ENCODE data around the gene TPPP2.
A peak's percentile ranks its signal among the peaks of the same experiment; 100 is the strongest.

Gene TPPP2

DNA sequence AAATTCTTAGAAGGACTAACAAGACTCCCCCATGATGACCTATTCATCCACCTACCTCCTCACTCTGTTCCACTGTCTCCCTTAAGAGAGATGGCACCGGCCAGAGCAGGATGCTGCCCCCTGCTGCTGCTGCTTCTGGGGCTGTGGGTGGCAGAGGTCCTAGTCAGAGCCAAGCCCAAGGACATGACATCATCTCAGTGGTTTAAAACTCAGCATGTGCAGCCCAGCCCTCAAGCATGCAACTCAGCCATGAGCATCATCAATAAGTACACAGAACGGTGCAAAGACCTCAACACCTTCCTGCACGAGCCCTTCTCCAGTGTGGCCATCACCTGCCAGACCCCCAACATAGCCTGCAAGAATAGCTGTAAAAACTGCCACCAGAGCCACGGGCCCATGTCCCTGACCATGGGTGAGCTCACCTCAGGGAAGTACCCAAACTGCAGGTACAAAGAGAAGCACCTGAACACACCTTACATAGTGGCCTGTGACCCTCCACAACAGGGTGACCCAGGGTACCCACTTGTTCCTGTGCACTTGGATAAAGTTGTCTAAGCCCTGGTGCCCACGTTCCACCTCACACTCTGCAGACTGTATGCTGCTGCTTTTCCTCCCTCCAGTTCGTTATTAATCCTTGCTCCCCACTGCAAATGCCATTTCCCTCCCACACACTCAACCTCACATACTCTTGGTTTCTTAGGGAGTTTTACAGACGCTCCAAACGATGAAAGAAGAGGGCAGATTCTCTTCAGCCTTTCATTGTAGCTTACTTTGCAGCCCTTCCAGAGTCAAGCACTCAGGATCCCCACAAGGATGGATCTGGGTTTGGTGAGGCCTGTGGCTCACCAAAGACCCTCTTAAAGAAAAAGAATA is 28.0 kb downstream of the TPPP2 start, which contains the start of gene RNASE8:
TSS of gene RNASE8 (plus strand) at position 20 of the 873 bp plus-strand sequence. CDS start at position 91, 71 bp downstream.
- no peak for DNase-seq (ENCODE audit: low spot score)

DNA sequence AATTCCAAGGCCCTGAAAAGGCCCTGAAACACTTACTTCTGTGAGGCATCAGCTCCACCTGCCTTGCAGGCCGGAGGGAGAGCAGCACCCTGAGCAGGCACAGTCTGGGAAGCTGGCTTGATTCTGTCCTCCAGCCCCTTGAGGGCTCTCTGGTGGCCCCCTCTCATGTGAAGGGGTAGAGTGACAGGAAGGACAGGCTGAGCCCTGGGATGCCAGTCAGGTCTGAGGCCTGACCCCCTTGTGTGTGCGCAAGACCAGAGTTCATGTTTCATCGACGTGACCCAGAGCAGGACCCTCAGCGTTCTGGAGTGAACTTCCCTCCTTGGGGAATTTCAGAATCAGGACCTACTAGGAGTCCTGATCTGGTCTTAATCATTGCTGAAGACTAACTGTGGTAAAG is 28.9 kb downstream of the TPPP2 start:
- DNase-seq (ENCODE audit: low spot score), result no peak

GRCh38 chr14:21059842-21060613 is 30.0 kb downstream of the TPPP2 start:
- DNase-seq (ENCODE audit: low spot score), result no peak

- no peak for DNase-seq (ENCODE audit: low spot score)
Measured at GRCh38 chr14:21060614-21061346, 30.8 kb downstream of the TPPP2 start.

- no peak for DNase-seq (ENCODE audit: low spot score)
Measured at GRCh38 chr14:21061347-21061668, 31.3 kb downstream of the TPPP2 start.

DNA sequence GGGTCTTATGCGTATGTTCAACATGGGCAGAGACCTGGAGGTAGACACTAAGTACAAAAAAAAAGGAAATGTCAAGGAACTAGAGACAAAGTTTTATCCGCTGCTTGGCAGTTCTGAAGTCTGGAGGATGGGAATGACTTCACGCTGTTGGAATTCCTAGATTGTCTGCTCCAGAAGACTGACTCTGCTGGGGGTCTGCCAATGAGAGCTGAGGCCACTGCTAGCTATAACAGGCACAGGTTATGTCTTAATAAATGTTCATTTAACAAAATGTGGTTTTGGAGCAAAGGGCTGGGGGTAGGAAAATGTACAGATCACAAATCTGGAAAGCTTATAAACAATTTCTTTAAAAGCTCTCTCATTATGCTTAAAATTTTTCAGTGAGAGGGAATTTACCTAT is 33.5 kb downstream of the TPPP2 start:
- DNase-seq (ENCODE audit: low spot score), result no peak

- DNase-seq (ENCODE audit: low spot score), result no peak
Measured at GRCh38 chr14:21066882-21067502, 37.0 kb downstream of the TPPP2 start.

GRCh38 chr14:21068521-21069387 is 38.7 kb downstream of the TPPP2 start:
- DNase-seq (ENCODE audit: low spot score), result peak; percentile 72

GRCh38 chr14:21069388-21070082 is 39.5 kb downstream of the TPPP2 start:
- peak; percentile 82 for DNase-seq (ENCODE audit: low spot score)

- DNase-seq (ENCODE audit: low spot score), result peak; percentile 84
Measured at GRCh38 chr14:21070083-21070609, 40.1 kb downstream of the TPPP2 start, which contains the start of gene ARHGEF40. Gene ARHGEF40, plus strand, starts transcription at chr14:21070304. Its CDS starts 93 bp downstream, at chr14:21070397.

- DNase-seq (ENCODE audit: low spot score), result no peak
Measured at GRCh38 chr14:21070610-21071224, 40.7 kb downstream of the TPPP2 start.

DNA sequence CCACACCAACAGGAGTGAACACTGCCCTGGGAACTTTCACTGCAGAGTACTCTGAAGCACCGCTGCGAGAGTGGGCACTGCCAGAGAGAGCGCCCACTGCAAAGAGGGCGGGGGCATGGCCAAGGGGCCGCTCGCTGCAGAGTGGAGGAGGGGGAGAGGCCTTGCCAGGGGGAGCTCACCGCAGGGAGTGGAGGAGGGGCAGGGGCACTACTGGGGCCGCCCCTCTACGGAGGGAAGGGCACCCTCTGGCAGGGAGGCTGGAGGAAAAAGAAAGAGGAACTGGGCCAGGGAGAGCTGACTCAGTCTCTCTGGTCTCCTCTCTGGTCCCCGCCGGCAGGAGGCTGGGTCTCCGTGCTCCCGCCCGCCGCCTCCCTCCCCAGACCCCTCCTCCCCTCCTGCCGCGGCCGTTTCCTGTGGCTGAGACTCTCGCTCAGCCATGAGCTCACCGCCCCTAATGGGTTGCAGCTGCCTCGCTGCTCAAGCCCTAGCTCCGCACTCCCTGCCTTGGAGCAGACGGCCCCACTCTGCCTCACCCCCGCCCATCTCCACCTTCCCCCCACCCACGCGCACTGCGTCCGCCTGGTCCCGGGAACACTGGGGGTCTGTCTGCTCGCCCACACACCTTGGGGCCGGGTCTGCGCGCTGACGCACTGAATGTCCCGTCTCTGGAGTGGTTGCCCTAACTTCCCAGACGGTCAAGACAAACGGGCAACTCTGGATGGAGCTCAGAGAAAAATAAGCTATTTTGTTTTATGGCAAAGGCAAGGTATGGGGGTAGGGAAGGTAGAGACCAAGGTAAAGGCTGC is 41.4 kb downstream of the TPPP2 start:
- peak; percentile 87 for DNase-seq (ENCODE audit: low spot score)

DNA sequence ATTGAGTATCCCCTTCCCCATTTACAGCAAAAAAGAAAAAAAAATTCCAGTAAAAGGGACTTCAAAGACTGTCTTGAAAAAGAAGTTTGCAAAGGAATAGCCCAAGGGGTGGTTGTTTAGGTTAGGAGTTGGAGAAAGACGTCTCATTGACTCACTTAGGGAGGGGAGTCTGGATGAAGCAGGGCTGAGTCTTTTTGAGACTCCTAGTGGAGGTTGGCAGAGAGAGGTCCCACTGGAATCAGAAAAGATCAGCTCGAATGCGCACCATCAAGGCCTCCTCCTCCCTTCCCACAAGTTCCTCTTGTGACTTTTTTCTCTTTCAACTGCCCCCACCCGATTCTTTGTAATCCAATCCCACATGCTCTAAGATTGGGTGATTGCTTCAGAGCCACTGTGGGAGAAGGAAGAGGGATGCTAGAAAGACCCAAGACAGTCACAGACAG is 42.0 kb downstream of the TPPP2 start:
- DNase-seq (ENCODE audit: low spot score), result no peak

DNA sequence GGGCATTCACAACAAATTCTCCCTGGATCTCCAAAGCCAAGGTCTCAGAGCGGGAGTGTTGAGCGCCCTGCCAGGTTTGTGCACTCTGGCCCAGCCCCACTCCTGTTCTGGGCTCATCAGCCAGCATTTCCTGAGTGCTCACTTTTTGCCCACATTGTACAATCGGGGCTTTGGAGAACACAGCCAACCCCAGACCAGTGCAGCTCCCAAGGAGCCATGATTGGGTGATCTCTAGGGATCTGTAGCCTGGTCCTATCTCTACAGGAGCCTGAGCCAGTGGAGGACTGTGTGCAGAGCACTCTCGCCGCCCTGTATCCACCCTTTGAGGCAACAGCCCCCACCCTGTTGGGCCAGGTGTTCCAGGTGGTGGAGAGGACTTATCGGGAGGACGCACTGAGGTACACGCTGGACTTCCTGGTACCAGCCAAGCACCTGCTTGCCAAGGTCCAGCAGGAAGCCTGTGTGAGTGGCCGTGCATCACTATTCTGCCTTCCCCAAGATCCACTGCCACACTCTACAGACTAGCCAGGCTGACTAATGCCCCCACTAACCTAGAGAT is 42.8 kb downstream of the TPPP2 start:
- no peak for DNase-seq (ENCODE audit: low spot score)

- DNase-seq (ENCODE audit: low spot score), result no peak
Measured at GRCh38 chr14:21073921-21074320, 43.9 kb downstream of the TPPP2 start.

DNA sequence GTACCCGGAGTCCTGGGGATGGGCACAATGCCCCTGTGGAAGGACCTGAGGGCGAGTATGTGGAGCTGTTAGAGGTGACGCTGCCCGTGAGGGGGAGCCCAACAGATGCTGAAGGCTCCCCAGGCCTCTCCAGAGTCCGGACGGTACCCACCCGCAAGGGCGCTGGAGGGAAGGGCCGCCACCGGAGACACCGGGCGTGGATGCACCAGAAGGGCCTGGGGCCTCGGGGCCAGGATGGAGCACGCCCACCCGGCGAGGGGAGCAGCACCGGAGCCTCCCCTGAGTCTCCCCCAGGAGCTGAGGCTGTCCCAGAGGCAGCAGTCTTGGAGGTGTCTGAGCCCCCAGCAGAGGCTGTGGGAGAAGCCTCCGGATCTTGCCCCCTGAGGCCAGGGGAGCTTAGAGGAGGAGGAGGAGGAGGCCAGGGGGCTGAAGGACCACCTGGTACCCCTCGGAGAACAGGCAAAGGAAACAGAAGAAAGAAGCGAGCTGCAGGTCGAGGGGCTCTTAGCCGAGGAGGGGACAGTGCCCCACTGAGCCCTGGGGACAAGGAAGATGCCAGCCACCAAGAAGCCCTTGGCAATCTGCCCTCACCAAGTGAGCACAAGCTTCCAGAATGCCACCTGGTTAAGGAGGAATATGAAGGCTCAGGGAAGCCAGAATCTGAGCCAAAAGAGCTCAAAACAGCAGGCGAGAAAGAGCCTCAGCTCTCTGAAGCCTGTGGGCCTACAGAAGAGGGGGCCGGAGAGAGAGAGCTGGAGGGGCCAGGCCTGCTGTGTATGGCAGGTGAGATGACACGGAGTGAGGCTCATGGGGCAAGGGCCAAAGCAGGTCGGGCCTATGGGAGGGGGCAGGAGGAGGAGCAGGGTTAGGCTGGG is 44.6 kb downstream of the TPPP2 start:
- DNase-seq (ENCODE audit: low spot score), result no peak

DNA sequence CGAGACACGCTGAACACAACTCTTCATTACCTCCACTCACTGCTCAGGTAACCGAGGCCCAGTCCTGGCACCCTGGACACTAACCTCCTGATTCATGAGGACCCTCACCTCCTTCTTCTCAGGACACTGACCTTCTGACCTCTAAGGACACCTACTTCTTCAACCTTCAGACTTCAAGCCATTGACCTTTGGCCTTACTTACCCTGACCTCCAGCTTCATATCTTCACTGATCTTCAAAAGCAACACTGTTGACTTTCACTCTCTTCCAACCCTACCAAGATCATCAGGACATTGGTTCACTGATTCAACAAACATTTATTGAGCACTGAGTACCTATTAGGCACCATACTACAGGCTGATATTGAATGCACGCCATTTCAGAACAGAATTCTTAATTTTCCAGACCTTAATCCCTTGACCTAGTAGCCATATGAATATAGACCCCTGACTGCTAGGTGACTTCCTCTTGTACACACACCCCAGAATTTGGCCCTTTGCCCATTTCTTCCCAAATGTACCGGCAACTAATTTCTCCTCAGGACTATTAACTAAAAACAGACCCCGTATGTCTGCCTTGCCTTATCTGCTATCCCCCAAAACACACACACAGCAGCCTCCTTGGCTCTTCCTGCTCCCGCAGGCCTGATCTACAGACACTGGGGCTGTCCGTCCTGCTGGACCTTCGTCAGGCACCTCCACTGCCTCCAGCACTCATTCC is 45.9 kb downstream of the TPPP2 start:
- DNase-seq (ENCODE audit: low spot score), result no peak

Measured in ecto neural progenitor cell (in vitro differentiated cells).